GM23248 (cell line): Measurements from ENCODE around the gene OR9Q2. TPM values are rescaled to one million over a fixed set of nuclear protein-coding genes. Genes with fewer than 3 reads are reported as not detected.

ENCODE experiments used
- DNase-seq: peaks from one replicate; pipeline ENCODE4 v3.0.0-alpha.2; 2015
- H2AFZ ChIP-seq: fragments of 200-600 bp; sonication (generic); 2 replicates; pipeline ENCODE4 v1.6.1; 2016; ENCODE audit warnings: antibody characterized with exemption
- H3F3A ChIP-seq: fragments of 200-600 bp; sonication (generic); 2 replicates; pipeline ENCODE4 v1.6.1; 2016; ENCODE audit warnings: mild to moderate bottlenecking, antibody characterized with exemption, mixed run types; ENCODE audit not compliant: insufficient read depth
- H3K27ac ChIP-seq: fragments of 200-600 bp; sonication (generic); 2 replicates; pipeline ENCODE4 v1.5.1; 2016; ENCODE audit warnings: mild to moderate bottlenecking
- H3K27me3 ChIP-seq: fragments of 200-600 bp; sonication (generic); replicated peaks from 2 replicates; pipeline ENCODE4 v1.6.1; 2016; ENCODE audit warnings: mild to moderate bottlenecking; ENCODE audit not compliant: insufficient read depth
- H3K36me3 ChIP-seq: fragments of 200-600 bp; sonication (generic); 2 replicates; pipeline ENCODE4 v1.6.1; 2016; ENCODE audit warnings: low read depth, mild to moderate bottlenecking
- H3K4me1 ChIP-seq: fragments of 200-600 bp; sonication (generic); 2 replicates; pipeline ENCODE4 v1.6.1; 2016; ENCODE audit warnings: mild to moderate bottlenecking; ENCODE audit not compliant: insufficient read depth
- H3K4me2 ChIP-seq: fragments of 200-600 bp; sonication (generic); one replicate; pipeline ENCODE4 v1.6.1; 2016; ENCODE audit warnings: mild to moderate bottlenecking; ENCODE audit not compliant: unreplicated experiment
- H3K4me3 ChIP-seq: fragments of 200-600 bp; sonication (generic); 2 replicates; pipeline ENCODE4 v1.5.1; 2016; ENCODE audit warnings: mild to moderate bottlenecking
- H3K79me2 ChIP-seq: fragments of 200-600 bp; sonication (generic); 2 replicates; pipeline ENCODE4 v1.6.1; 2016; ENCODE audit warnings: mild to moderate bottlenecking; ENCODE audit not compliant: insufficient read depth
- H3K9ac ChIP-seq: fragments of 200-600 bp; sonication (generic); 2 replicates; pipeline ENCODE4 v1.6.1; 2016; ENCODE audit warnings: mild to moderate bottlenecking
- H3K9me2 ChIP-seq: fragments of 200-600 bp; sonication (generic); 2 replicates; pipeline ENCODE4 v1.6.1; 2016; ENCODE audit warnings: mixed run types, mild to moderate bottlenecking, moderate library complexity; ENCODE audit not compliant: insufficient read depth
- H3K9me3 ChIP-seq: fragments of 200-600 bp; sonication (generic); one replicate; pipeline ENCODE4 v1.6.1; 2017; ENCODE audit warnings: low read depth
- H4K20me1 ChIP-seq: fragments of 200-600 bp; sonication (generic); 2 replicates; pipeline ENCODE4 v1.6.0; 2016; ENCODE audit not compliant: insufficient read depth
- EZH2 ChIP-seq: fragments of 200-600 bp; sonication (generic); IDR thresholded peaks from 2 replicates; pipeline ENCODE4 v1.6.1; 2018; ENCODE audit warnings: antibody characterized with exemption, mild to moderate bottlenecking; ENCODE audit not compliant: insufficient read depth, poor library complexity, severe bottlenecking
- EZH2phosphoT487 ChIP-seq: fragments of 200-600 bp; sonication (generic); IDR thresholded peaks from 2 replicates; pipeline ENCODE4 v1.6.1; 2018; ENCODE audit warnings: antibody characterized with exemption, moderate library complexity, mild to moderate bottlenecking, low read depth; ENCODE audit not compliant: insufficient read depth
- WGBS, 2 experiments: methylation state at CpG; one replicate each; pipeline ENCODE4 v1.1.6; 2015 to 2017; ENCODE audit warnings: low lambda C conversion rate in 2 of 2, low coverage in 1 of 2; ENCODE audit errors: missing lambda C conversion rate in 2 of 2; 5-methylcytosine and 5-hydroxymethylcytosine counted together
- in situ Hi-C: fragments of 300-500 bp; cut with MboI; formaldehyde crosslinking; loops from 2 replicates; pipeline ENCODE4 v1.15.0; 2020
- polyA plus RNA-seq: library from polyadenylated mRNA; unstranded; fragments of >200 nt; fragmentation: Nextera tagmentation; extraction: Ambion mirVana; gene quantifications from 2 replicates; pipeline ENCODE4 v1.2.1, GENCODE V29; 2016
- total RNA-seq: library from RNA; depleted of rRNA; stranded (reverse); fragments of >200 nt; shearing (Covaris generic); gene quantifications from 2 replicates; pipeline ENCODE4 v1.2.3, GENCODE V29; 2014

Gene OR9Q2
- total and polyA plus RNA-seq, 2 experiments from 2014 or later = not detected

- WGBS, 2 experiments = 54% methylated on average over 7 of the region's 7 CpGs
- no peak overlapping the region for H3K4me2 ChIP-seq
Measured at GRCh38 chr11:58179648-58180047, 9.2 kb upstream of the OR9Q2 start.

DNA sequence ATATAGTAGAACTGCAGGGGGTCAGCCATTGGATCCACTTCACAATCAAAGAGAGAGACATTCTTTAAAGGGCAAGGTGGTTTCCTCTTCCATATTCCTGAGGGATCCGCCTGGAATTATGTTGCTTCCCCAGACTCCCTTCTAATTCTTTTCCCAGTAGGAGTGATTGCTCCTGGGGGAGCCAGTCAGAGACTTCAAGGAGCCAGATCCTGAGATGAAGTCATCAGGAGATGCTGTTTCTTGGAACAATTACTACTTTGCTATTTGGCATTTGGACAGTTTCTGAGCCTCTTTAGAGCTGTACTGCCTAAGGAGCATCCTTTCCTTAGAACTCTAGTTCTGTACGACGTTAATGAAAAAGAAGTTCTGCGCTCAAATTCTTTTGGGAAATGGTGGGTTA is 1.9 kb upstream of the OR9Q2 start:
- in situ Hi-C loops = no loop called here
- H3K9me2 ChIP-seq = no peaks in the 10 kb centered on the region
- no peaks in the 10 kb centered on the region for H3K79me2 ChIP-seq
- H3K4me2 ChIP-seq = no peak overlapping the region
- no peaks in the 10 kb centered on the region for H3K27me3 ChIP-seq
- H3K36me3 ChIP-seq = no peaks in the 10 kb centered on the region
- WGBS, 2 experiments = 62 to 71% methylated on average over 4 of the region's 4 CpGs
- H2AFZ ChIP-seq = no peak overlapping the region
- H3F3A ChIP-seq = no peaks in the 10 kb centered on the region
- H3K4me1 ChIP-seq = no peaks in the 10 kb centered on the region
- no peak overlapping the region for H3K9ac ChIP-seq
- no peaks in the 10 kb centered on the region for H4K20me1 ChIP-seq
- no peak for TF ChIP-seq EZH2phosphoT487
- no peaks in the 10 kb centered on the region for H3K9me3 ChIP-seq
- no peak overlapping the region for H3K4me3 ChIP-seq
- no peak overlapping the region for H3K27ac ChIP-seq
- DNase-seq = peak; percentile 17

More at GRCh38 chr11:58179648-58180047, 9.2 kb upstream of the OR9Q2 start:
- H3K27ac ChIP-seq = no peak overlapping the region
- H3K9ac ChIP-seq = no peak overlapping the region
- H3K9me3 ChIP-seq = no peaks in the 10 kb centered on the region
- in situ Hi-C loops = no loop called here
- no peaks in the 10 kb centered on the region for H3K4me1 ChIP-seq
- no peak for TF ChIP-seq EZH2phosphoT487
- no peak for TF ChIP-seq EZH2
- no peaks in the 10 kb centered on the region for H3K9me2 ChIP-seq
- H3K36me3 ChIP-seq = no peaks in the 10 kb centered on the region
- H3K27me3 ChIP-seq = peaks cover 20% of the 10 kb centered on the region
- H3F3A ChIP-seq = no peaks in the 10 kb centered on the region
- no peak overlapping the region for H3K4me3 ChIP-seq
- H2AFZ ChIP-seq = no peak overlapping the region
- DNase-seq = no peak
- no peaks in the 10 kb centered on the region for H3K79me2 ChIP-seq
- no peaks in the 10 kb centered on the region for H4K20me1 ChIP-seq

- Histone ChIP-seq H3K36me3 (no peaks in the 10 kb centered on the region), H3K4me2 (no peak overlapping the region), H3K9me3 (no peaks in the 10 kb centered on the region), H3K4me3 (no peak overlapping the region), H2AFZ (no peak overlapping the region), H3K79me2 (no peaks in the 10 kb centered on the region), H3K27me3 (no peaks in the 10 kb centered on the region), H4K20me1 (no peaks in the 10 kb centered on the region), H3K27ac (no peak overlapping the region), H3K9ac (no peak overlapping the region), H3F3A (no peaks in the 10 kb centered on the region), H3K4me1 (no peaks in the 10 kb centered on the region), H3K9me2 (no peaks in the 10 kb centered on the region)
- in situ Hi-C loops = no loop called here
- DNase-seq = no peak
- no peak for TF ChIP-seq EZH2phosphoT487
- TF ChIP-seq EZH2 = no peak
- 19 to 26% methylated on average over 3 of the region's 3 CpGs for WGBS, 2 experiments
Measured at GRCh38 chr11:58192229-58192628, 3.4 kb downstream of the OR9Q2 start.

DNA sequence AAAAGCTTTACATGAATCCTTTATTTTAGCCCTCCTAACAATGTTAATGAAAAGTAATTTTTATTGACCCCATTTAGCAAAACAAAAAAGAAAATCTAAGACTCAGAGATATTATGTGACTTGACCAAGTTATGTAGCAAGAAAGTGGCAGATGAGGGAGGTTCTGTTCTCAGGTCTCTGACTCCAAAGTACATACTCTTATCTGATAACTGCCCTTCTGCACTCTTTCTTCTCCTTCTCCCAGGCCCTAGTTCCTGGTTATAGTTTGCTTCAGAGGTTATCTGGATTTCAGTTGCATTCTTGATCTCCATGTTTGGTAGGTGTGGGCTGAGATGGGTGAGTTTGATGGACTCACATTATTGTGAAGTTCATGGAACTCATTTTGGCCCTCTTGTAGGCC is 4.5 kb downstream of the OR9Q2 start:
- H3K4me1 ChIP-seq = no peaks in the 10 kb centered on the region
- H3K36me3 ChIP-seq = no peaks in the 10 kb centered on the region
- H3K27me3 ChIP-seq = no peaks in the 10 kb centered on the region
- no peak overlapping the region for H2AFZ ChIP-seq
- no peak overlapping the region for H3K4me3 ChIP-seq
- no peaks in the 10 kb centered on the region for H3K79me2 ChIP-seq
- in situ Hi-C loops = no loop called here
- H3K27ac ChIP-seq = no peak overlapping the region
- H3K9ac ChIP-seq = no peak overlapping the region
- peaks cover 2% of the 10 kb centered on the region for H3K9me3 ChIP-seq
- no peak for TF ChIP-seq EZH2phosphoT487
- no peak for TF ChIP-seq EZH2
- no peaks in the 10 kb centered on the region for H3K9me2 ChIP-seq
- 0 out of 2 replicates have a peak, but pooled peaks cover 2% of the 10 kb centered on the region for H4K20me1 ChIP-seq
- no peaks in the 10 kb centered on the region for H3F3A ChIP-seq
- no peak for DNase-seq
- H3K4me2 ChIP-seq = no peak overlapping the region

DNA sequence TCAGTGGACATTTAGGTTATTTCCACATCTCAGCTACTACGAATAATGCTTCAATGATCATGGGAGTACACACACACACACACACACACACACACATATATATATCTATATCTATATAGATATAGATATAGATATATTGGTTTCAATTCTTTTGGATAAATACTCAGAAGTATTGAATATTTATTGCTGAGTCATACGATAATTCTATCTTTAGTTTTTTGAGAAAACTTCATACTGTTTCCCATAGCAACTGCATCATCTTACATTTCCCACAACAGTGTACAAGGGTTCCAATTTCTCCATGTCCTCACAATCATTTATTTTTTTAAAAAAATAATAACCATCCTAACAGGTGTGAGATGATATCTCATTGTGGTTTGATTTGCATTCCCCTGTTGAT is 7.1 kb downstream of the OR9Q2 start:
- no peak overlapping the region for H2AFZ ChIP-seq
- H3K27me3 ChIP-seq = no peaks in the 10 kb centered on the region
- in situ Hi-C loops = no loop called here
- WGBS, 2 experiments = 18 to 41% methylated on average over 2 of the region's 2 CpGs
- no peak overlapping the region for H3K9ac ChIP-seq
- H3K79me2 ChIP-seq = no peaks in the 10 kb centered on the region
- TF ChIP-seq EZH2phosphoT487 = no peak
- TF ChIP-seq EZH2 = no peak
- H3K27ac ChIP-seq = no peak overlapping the region
- no peak for DNase-seq
- H4K20me1 ChIP-seq = 0 out of 2 replicates have a peak, but pooled peaks cover 2% of the 10 kb centered on the region
- no peak overlapping the region for H3K4me3 ChIP-seq
- no peaks in the 10 kb centered on the region for H3K4me1 ChIP-seq
- no peak overlapping the region for H3K4me2 ChIP-seq
- H3K9me3 ChIP-seq = peaks cover 2% of the 10 kb centered on the region
- H3K36me3 ChIP-seq = no peaks in the 10 kb centered on the region
- no peaks in the 10 kb centered on the region for H3K9me2 ChIP-seq
- H3F3A ChIP-seq = no peaks in the 10 kb centered on the region
